ENCODE measurements around the gene RPL11.
"Not testable (repeated sequence)": the region's sequence is repeated elsewhere in the genome, so short reads cannot be mapped to it uniquely, and the experiment has no call there.

Gene RPL11

GRCh38 chr1:23687680-23688079, 3.9 kb upstream of the RPL11 start:
- DNase-seq: not testable (repeated sequence)

- not testable (repeated sequence) for DNase-seq
Observed at GRCh38 chr1:23688281-23688680, 3.3 kb upstream of the RPL11 start.

- no peak for DNase-seq
Observed at GRCh38 chr1:23692308-23692871, 784 bp downstream of the RPL11 start.

GRCh38 chr1:23693599-23693998, 2.0 kb downstream of the RPL11 start:
- DNase-seq: no peak

GRCh38 chr1:23694371-23694770, 2.8 kb downstream of the RPL11 start:
- DNase-seq: no peak

- no peak for DNase-seq
Observed at GRCh38 chr1:23695667-23696066, 4.1 kb downstream of the RPL11 start.

GRCh38 chr1:23696335-23696989, 4.9 kb downstream of the RPL11 start:
- DNase-seq: no peak

- no peak for DNase-seq
Observed at GRCh38 chr1:23698466-23698865, 6.9 kb downstream of the RPL11 start.

GRCh38 chr1:23699280-23700179, 7.9 kb downstream of the RPL11 start:
- no peak for DNase-seq

GRCh38 chr1:23701310-23701709, 9.7 kb downstream of the RPL11 start:
- no peak for DNase-seq

GRCh38 chr1:23701996-23702395, 10.4 kb downstream of the RPL11 start:
- DNase-seq: no peak

- DNase-seq: no peak
Observed at GRCh38 chr1:23704834-23705495, 13.4 kb downstream of the RPL11 start.

- no peak for DNase-seq
Observed at GRCh38 chr1:23709229-23709628, 17.6 kb downstream of the RPL11 start.

GRCh38 chr1:23718482-23718881, 26.9 kb downstream of the RPL11 start:
- DNase-seq: no peak

GRCh38 chr1:23719162-23719820, 27.7 kb downstream of the RPL11 start:
- no peak for DNase-seq

- DNase-seq: no peak
Observed at GRCh38 chr1:23720256-23720995, 28.8 kb downstream of the RPL11 start.

GRCh38 chr1:23722652-23723051, 31.0 kb downstream of the RPL11 start:
- DNase-seq: no peak

- no peak for DNase-seq
Observed at GRCh38 chr1:23726686-23727085, 35.1 kb downstream of the RPL11 start.

- DNase-seq: no peak
Observed at GRCh38 chr1:23727362-23727811, 35.8 kb downstream of the RPL11 start.

- DNase-seq: no peak
Observed at GRCh38 chr1:23732363-23733224, 41.0 kb downstream of the RPL11 start.

- not testable (repeated sequence) for DNase-seq
Observed at GRCh38 chr1:23733281-23733680, 41.7 kb downstream of the RPL11 start.

Data from NCI-H2107 (cell line).